ENCODE results near the gene ZNF557. TPM values are rescaled to one million over a fixed set of nuclear protein-coding genes. Genes with fewer than 3 reads are reported as not detected.

Gene ZNF557
- polyA plus RNA-seq, 1 experiment: 3.1 TPM

- CTCF ChIA-PET: no interaction called here
- TF ChIP-seq CTCF (IDR thresholded peaks at IDR 0.05; ENCODE audit: insufficient read depth, low read depth, low read length): no peak
These were observed 50.1 kb downstream of the ZNF557 start for GRCh38 chr19:7119582-7119981.

GRCh38 chr19:7120499-7120898, 51.0 kb downstream of the ZNF557 start:
- ChIA-PET POLR2A (no interaction called here), CTCF (no interaction called here)
- no peaks in the 10 kb centered on the region for H3K27me3 ChIP-seq (ENCODE audit: control insufficient read depth, insufficient read depth, low read length)

More at GRCh38 chr19:7119582-7119981, 50.1 kb downstream of the ZNF557 start:
- no peak for DNase-seq (ENCODE audit: low read depth)
- H3K36me3 ChIP-seq (ENCODE audit: control insufficient read depth, insufficient read depth, low read length): peaks cover 5% of the 10 kb centered on the region; the same call in 1 of the 2 replicates
- POLR2A ChIA-PET: no interaction called here
- no peaks in the 10 kb centered on the region for H3K27me3 ChIP-seq (ENCODE audit: control insufficient read depth, insufficient read depth, low read length)
- H3K4me3 ChIP-seq (ENCODE audit: low read depth, low read length): no peak overlapping the region

GRCh38 chr19:7122701-7123100, 53.2 kb downstream of the ZNF557 start:
- no peak for TF ChIP-seq CTCF (IDR thresholded peaks at IDR 0.05; ENCODE audit: insufficient read depth, low read depth, low read length)
- no peak for DNase-seq (ENCODE audit: low read depth)
- H3K36me3 ChIP-seq (ENCODE audit: control insufficient read depth, insufficient read depth, low read length): peaks cover 10% of the 10 kb centered on the region
- H3K27me3 ChIP-seq (ENCODE audit: control insufficient read depth, insufficient read depth, low read length): no peaks in the 10 kb centered on the region
- ChIA-PET POLR2A (no interaction called here), CTCF (interaction anchor here (1.5 kb wide), 1 partner anchor 9 kb away, joined by 3 read pairs; no protein-coding TSS in a partner anchor)
- H3K4me3 ChIP-seq (ENCODE audit: low read depth, low read length): no peak overlapping the region

More at GRCh38 chr19:7120499-7120898, 51.0 kb downstream of the ZNF557 start:
- H3K36me3 ChIP-seq (ENCODE audit: control insufficient read depth, insufficient read depth, low read length): peaks cover 6% of the 10 kb centered on the region
- no peak for TF ChIP-seq CTCF (IDR thresholded peaks at IDR 0.05; ENCODE audit: insufficient read depth, low read depth, low read length)
- no peak for DNase-seq (ENCODE audit: low read depth)
- H3K4me3 ChIP-seq (ENCODE audit: low read depth, low read length): no peak overlapping the region

- POLR2A ChIA-PET: no interaction called here
These were observed 55.3 kb downstream of the ZNF557 start for GRCh38 chr19:7124782-7125181.

GRCh38 chr19:7125221-7125620, 55.7 kb downstream of the ZNF557 start:
- no peak for TF ChIP-seq CTCF (IDR thresholded peaks at IDR 0.05; ENCODE audit: insufficient read depth, low read depth, low read length)
- POLR2A ChIA-PET: no interaction called here

More at GRCh38 chr19:7124782-7125181, 55.3 kb downstream of the ZNF557 start:
- CTCF ChIA-PET: no interaction called here
- Histone ChIP-seq H3K36me3 (ENCODE audit: control insufficient read depth, insufficient read depth, low read length) (peaks cover 10% of the 10 kb centered on the region), H3K27me3 (ENCODE audit: control insufficient read depth, insufficient read depth, low read length) (no peaks in the 10 kb centered on the region), H3K4me3 (ENCODE audit: low read depth, low read length) (no peak overlapping the region)
- TF ChIP-seq CTCF (IDR thresholded peaks at IDR 0.05; ENCODE audit: insufficient read depth, low read depth, low read length): no peak
- DNase-seq (ENCODE audit: low read depth): no peak

More at GRCh38 chr19:7125221-7125620, 55.7 kb downstream of the ZNF557 start:
- Histone ChIP-seq H3K4me3 (ENCODE audit: low read depth, low read length) (no peak overlapping the region), H3K27me3 (ENCODE audit: control insufficient read depth, insufficient read depth, low read length) (no peaks in the 10 kb centered on the region), H3K36me3 (ENCODE audit: control insufficient read depth, insufficient read depth, low read length) (peaks cover 10% of the 10 kb centered on the region)
- no peak for DNase-seq (ENCODE audit: low read depth)
- CTCF ChIA-PET: no interaction called here
